BLaER1 (cell line): ENCODE measurements around the gene MIA2.

Source experiments
- H3K27ac ChIP-seq: shearing (Covaris generic); formaldehyde crosslinking; 2 replicates; pipeline ENCODE4 v1.8.1; 2022
- H3K27me3 ChIP-seq: shearing (Covaris generic); formaldehyde crosslinking; 2 replicates; pipeline ENCODE4 v1.8.1; 2022
- H3K36me3 ChIP-seq: shearing (Covaris generic); formaldehyde crosslinking; 2 replicates; pipeline ENCODE4 v1.8.1; 2022
- H3K4me1 ChIP-seq: shearing (Covaris generic); formaldehyde crosslinking; 2 replicates; pipeline ENCODE4 v1.8.1; 2022
- H3K4me2 ChIP-seq: shearing (Covaris generic); formaldehyde crosslinking; 2 replicates; pipeline ENCODE4 v1.8.1; 2022
- H3K4me3 ChIP-seq: shearing (Covaris generic); formaldehyde crosslinking; 2 replicates; pipeline ENCODE4 v1.8.1; 2022
- H3K9ac ChIP-seq: shearing (Covaris generic); formaldehyde crosslinking; 2 replicates; pipeline ENCODE4 v1.8.1; 2022
- H3K9me3 ChIP-seq: shearing (Covaris generic); formaldehyde crosslinking; 2 replicates; pipeline ENCODE4 v1.8.1; 2022
- H4K20me1 ChIP-seq: shearing (Covaris generic); formaldehyde crosslinking; 2 replicates; pipeline ENCODE4 v1.8.1; 2022
- Cebpa-rat ChIP-seq: shearing (Covaris generic); IDR thresholded peaks from 2 replicates; pipeline ENCODE4 v1.8.1; 2022

MIA2 gene

DNA sequence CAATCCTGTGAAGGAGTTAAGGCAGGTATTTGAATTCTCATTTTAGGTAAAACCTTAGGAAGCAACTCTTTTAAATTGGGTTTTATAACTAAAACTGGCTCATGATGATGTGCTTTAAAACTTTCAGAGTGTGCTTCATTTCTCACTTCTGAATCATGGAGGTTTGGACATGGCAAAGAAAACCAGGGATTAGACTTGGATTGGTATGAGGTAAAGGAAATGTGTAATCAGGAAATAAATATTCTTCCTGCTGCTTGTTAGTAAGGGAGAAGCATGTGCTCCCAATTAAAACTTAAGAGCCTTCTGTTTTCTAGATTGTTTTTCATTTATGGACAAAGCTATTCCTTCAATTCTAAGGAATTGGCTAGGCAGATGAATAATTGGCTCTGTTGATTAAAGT, 141.1 kb downstream of the MIA2 start:
- H3K4me1 ChIP-seq: no peaks in the 10 kb centered on the region
- no peak overlapping the region for H3K4me3 ChIP-seq
- H3K27me3 ChIP-seq: no peaks in the 10 kb centered on the region
- H3K9me3 ChIP-seq: no peaks in the 10 kb centered on the region
- no peak overlapping the region for H3K27ac ChIP-seq
- H3K36me3 ChIP-seq: peaks cover 8% of the 10 kb centered on the region; the same call in 1 of the 2 replicates
- H3K4me2 ChIP-seq: no peak overlapping the region
- TF ChIP-seq Cebpa-rat: no peak
- H3K9ac ChIP-seq: no peak overlapping the region
- H4K20me1 ChIP-seq: no peaks in the 10 kb centered on the region

DNA sequence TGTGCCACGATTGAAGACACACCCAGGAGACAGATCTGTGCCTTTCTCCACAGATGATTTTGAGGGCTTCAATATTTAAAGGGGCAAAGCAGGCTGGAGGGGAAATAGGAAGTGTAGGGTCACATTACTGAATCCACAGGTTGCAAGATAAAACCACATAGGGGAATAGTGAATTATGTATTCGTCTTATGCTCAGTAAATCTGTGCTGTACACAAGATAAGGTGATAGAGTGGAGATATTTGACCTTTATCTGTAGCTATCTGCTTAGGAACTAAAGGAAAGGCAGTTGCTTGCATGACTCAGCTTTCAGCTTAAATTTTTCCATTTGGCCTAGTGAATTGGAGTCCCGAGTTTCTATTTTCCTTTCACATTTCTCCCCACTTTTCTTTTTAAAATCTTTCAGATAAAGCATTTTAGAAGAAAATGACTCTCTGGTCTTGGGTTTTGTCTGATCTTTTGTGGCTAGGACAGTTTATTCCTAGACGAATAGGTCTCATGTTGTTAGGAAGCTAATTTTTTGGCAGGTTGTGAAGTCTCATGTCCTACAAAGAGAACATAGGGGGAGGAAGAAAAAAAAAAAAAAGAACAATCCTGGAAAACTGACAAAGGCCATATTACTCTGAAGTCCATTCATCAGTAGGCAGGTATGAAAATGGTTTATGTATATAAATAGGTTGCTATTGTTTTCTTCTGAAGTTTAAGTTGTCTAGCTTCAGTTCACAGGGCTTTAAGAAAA, 143.1 kb downstream of the MIA2 start:
- no peak overlapping the region for H3K4me2 ChIP-seq
- H3K27ac ChIP-seq: no peak overlapping the region
- no peaks in the 10 kb centered on the region for H4K20me1 ChIP-seq
- no peaks in the 10 kb centered on the region for H3K36me3 ChIP-seq
- no peaks in the 10 kb centered on the region for H3K27me3 ChIP-seq
- H3K4me3 ChIP-seq: no peak overlapping the region
- no peak overlapping the region for H3K9ac ChIP-seq
- no peaks in the 10 kb centered on the region for H3K4me1 ChIP-seq
- no peak for TF ChIP-seq Cebpa-rat
- H3K9me3 ChIP-seq: no peaks in the 10 kb centered on the region

GRCh38 chr14:39381366-39381765, 147.7 kb downstream of the MIA2 start:
- H3K36me3 ChIP-seq: no peaks in the 10 kb centered on the region
- H3K4me3 ChIP-seq: no peak overlapping the region
- no peak overlapping the region for H3K27ac ChIP-seq
- TF ChIP-seq Cebpa-rat: no peak
- H4K20me1 ChIP-seq: no peaks in the 10 kb centered on the region
- H3K4me1 ChIP-seq: peaks cover 8% of the 10 kb centered on the region; the same call in 1 of the 2 replicates
- H3K9ac ChIP-seq: no peak overlapping the region
- no peak overlapping the region for H3K4me2 ChIP-seq
- no peaks in the 10 kb centered on the region for H3K9me3 ChIP-seq
- no peaks in the 10 kb centered on the region for H3K27me3 ChIP-seq

- Histone ChIP-seq H3K36me3 (0 out of 2 replicates have a peak, but pooled peaks cover 4% of the 10 kb centered on the region), H3K4me3 (no peak overlapping the region), H3K4me1 (peaks cover 8% of the 10 kb centered on the region; the same call in 1 of the 2 replicates), H3K27ac (no peak overlapping the region), H3K9ac (no peak overlapping the region), H3K27me3 (no peaks in the 10 kb centered on the region), H3K4me2 (no peak overlapping the region), H4K20me1 (no peaks in the 10 kb centered on the region), H3K9me3 (no peaks in the 10 kb centered on the region)
- no peak for TF ChIP-seq Cebpa-rat
Observed at GRCh38 chr14:39382463-39382862, 148.7 kb downstream of the MIA2 start.

DNA sequence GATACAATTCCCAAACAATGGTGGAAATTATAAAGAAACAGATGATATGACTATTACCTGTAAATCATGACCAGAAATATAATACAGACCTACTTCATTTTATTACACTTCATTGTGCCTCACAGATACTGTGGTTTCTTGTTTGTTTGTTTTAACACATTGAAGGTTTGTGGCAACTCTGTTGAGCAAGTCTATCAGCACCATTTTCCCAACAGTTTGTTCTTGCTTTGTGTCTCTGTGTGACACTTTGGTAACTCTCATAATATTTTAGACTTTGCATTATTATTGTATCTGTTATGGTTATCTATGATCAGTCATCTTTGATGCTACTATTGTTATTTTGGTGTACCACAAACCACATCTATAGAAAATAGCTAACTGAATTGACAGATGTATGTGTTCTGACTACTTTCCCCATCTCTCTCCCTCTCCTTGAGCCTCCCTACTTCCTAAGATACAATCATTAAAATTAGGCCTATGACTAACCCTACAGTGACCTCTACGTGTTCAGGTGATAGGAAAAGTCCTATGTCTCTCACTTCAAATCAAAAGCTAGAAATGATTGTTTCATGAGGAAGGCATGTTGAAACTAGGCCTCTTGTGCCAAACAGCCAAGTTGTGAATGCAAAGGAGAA, 149.4 kb downstream of the MIA2 start:
- Histone ChIP-seq H3K4me1 (peaks cover 8% of the 10 kb centered on the region; the same call in 1 of the 2 replicates), H3K4me3 (no peak overlapping the region), H3K9ac (no peak overlapping the region), H3K36me3 (0 out of 2 replicates have a peak, but pooled peaks cover 4% of the 10 kb centered on the region), H3K27ac (no peak overlapping the region), H3K27me3 (no peaks in the 10 kb centered on the region), H3K9me3 (no peaks in the 10 kb centered on the region), H3K4me2 (peak overlapping the region; percentile 13; the same call in 1 of the 2 replicates), H4K20me1 (no peaks in the 10 kb centered on the region)
- TF ChIP-seq Cebpa-rat: no peak

DNA sequence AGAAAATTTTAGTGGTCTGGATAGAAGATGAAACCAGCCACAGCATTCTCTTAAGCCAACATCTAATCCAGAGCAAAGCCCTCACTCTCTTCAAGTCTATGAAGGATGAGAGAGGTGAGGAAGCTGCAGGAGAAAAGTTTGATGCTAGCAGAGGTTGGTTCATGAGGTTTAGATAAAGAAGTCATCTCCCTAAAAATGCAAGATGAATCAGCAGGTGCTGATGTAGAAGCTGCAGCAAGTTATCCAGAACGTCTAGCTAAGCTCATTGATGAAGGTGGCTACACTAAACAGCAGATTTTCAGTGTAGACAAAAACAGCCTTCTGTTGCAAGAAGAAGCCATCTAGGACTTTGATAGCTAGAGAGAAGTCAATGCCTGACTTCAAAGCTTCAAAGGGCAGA, 150.0 kb downstream of the MIA2 start:
- TF ChIP-seq Cebpa-rat: no peak
- H4K20me1 ChIP-seq: no peaks in the 10 kb centered on the region
- no peak overlapping the region for H3K4me2 ChIP-seq
- H3K27me3 ChIP-seq: no peaks in the 10 kb centered on the region
- 0 out of 2 replicates have a peak, but pooled peaks cover 7% of the 10 kb centered on the region for H3K36me3 ChIP-seq
- no peak overlapping the region for H3K4me3 ChIP-seq
- H3K9me3 ChIP-seq: no peaks in the 10 kb centered on the region
- H3K27ac ChIP-seq: no peak overlapping the region
- H3K9ac ChIP-seq: no peak overlapping the region
- peaks cover 8% of the 10 kb centered on the region; the same call in 1 of the 2 replicates for H3K4me1 ChIP-seq

DNA sequence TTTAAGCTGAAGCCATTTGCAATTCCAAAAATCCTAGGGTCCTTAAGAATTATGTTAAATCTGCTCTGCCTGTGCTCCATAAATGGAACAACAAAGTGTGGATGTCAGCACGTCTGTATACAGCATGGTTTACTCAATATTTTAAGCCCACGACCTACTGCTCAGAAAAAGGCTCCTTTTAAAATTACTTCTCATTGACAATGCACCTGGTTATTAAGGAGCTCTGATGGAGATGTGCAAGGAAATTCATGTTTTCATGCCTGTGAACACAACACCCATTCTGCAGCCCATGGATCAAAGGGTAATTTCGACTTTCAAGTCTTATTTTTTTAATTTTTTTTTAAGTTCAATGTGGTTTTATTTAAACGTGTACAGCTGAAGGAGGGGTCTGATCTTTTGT, 150.5 kb downstream of the MIA2 start:
- H3K36me3 ChIP-seq: 0 out of 2 replicates have a peak, but pooled peaks cover 7% of the 10 kb centered on the region
- H3K4me2 ChIP-seq: no peak overlapping the region
- no peaks in the 10 kb centered on the region for H4K20me1 ChIP-seq
- no peak overlapping the region for H3K9ac ChIP-seq
- no peaks in the 10 kb centered on the region for H3K9me3 ChIP-seq
- H3K27me3 ChIP-seq: no peaks in the 10 kb centered on the region
- H3K4me1 ChIP-seq: peaks cover 8% of the 10 kb centered on the region; the same call in 1 of the 2 replicates
- no peak overlapping the region for H3K27ac ChIP-seq
- no peak for TF ChIP-seq Cebpa-rat
- H3K4me3 ChIP-seq: no peak overlapping the region

GRCh38 chr14:39393289-39393688, 159.6 kb downstream of the MIA2 start:
- Histone ChIP-seq H3K4me3 (no peak overlapping the region), H4K20me1 (no peaks in the 10 kb centered on the region), H3K27me3 (no peaks in the 10 kb centered on the region), H3K4me2 (no peak overlapping the region), H3K9ac (no peak overlapping the region), H3K27ac (no peak overlapping the region), H3K9me3 (no peaks in the 10 kb centered on the region), H3K4me1 (no peaks in the 10 kb centered on the region), H3K36me3 (peaks cover 26% of the 10 kb centered on the region)
- no peak for TF ChIP-seq Cebpa-rat

DNA sequence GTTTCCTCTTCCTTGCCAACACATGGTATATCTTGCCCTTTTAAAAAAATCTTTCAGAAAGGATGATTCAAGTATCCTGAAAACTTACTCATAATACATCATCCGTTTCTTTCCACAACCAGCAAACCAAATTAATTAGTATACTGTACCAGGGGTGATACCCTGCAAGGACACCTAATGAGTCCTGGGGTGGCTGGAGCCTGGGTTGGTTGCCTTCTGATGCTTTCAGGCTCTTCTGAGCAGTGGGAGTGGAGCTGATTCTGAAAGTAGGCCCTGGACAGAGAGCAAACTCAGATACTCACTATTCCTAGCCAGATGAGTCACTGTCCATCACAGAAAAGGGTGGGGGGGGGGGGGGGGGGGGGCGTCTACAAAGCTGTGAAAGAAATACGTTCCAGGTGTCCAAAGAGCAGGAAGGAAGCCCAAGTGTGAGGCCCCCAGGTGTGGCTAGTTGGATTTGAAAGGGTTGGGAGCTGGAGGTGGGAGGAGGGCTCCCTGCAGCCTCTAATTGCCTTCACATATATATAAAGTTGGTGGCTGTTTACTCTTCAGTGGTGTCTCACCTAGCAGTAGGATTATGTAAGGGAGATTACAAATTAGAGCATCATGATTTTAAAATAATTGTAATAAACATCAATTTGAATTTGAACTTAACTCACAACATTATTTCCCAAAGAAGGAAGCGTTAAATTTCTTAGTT, 162.0 kb downstream of the MIA2 start:
- Histone ChIP-seq H3K4me3 (no peak overlapping the region), H3K27me3 (no peaks in the 10 kb centered on the region), H4K20me1 (no peaks in the 10 kb centered on the region), H3K27ac (no peak overlapping the region), H3K4me2 (no peak overlapping the region), H3K4me1 (no peaks in the 10 kb centered on the region), H3K36me3 (peaks cover 43% of the 10 kb centered on the region), H3K9me3 (no peaks in the 10 kb centered on the region), H3K9ac (no peak overlapping the region)
- TF ChIP-seq Cebpa-rat: no peak

- H3K9me3 ChIP-seq: no peaks in the 10 kb centered on the region
- H3K36me3 ChIP-seq: peaks cover 50% of the 10 kb centered on the region
- no peak overlapping the region for H3K4me2 ChIP-seq
- no peaks in the 10 kb centered on the region for H4K20me1 ChIP-seq
- no peak overlapping the region for H3K9ac ChIP-seq
- no peak for TF ChIP-seq Cebpa-rat
- no peak overlapping the region for H3K27ac ChIP-seq
- no peaks in the 10 kb centered on the region for H3K27me3 ChIP-seq
- no peak overlapping the region for H3K4me3 ChIP-seq
- H3K4me1 ChIP-seq: no peaks in the 10 kb centered on the region
Observed at GRCh38 chr14:39396448-39396847, 162.7 kb downstream of the MIA2 start.
